ENCODE measurements around the gene EXT2. TPM values are rescaled to one million over a fixed set of nuclear protein-coding genes. Genes with fewer than 3 reads are reported as not detected.

EXT2 gene
- total and polyA plus RNA-seq, 2 experiments from 2014 or later, result 15.9 to 48.6 TPM

- Histone ChIP-seq H3K4me3 (no peak overlapping the region), H3K36me3 (ENCODE audit: insufficient read depth) (no peaks in the 10 kb centered on the region), H3K27ac (ENCODE audit: low read depth) (no peak overlapping the region), H3K4me2 (no peak overlapping the region), H2AFZ (no peak overlapping the region), H3F3A (replicated peaks; ENCODE audit: low read depth) (no peaks in the 10 kb centered on the region), H3K27me3 (ENCODE audit: insufficient read depth) (no peaks in the 10 kb centered on the region), H3K9me2 (ENCODE audit: insufficient read depth) (no peaks in the 10 kb centered on the region; the same call in 1 of the 2 replicates), H3K4me1 (ENCODE audit: insufficient read depth) (no peaks in the 10 kb centered on the region; the same call in 1 of the 2 replicates), H3K79me2 (replicated peaks; ENCODE audit: insufficient read depth) (no peaks in the 10 kb centered on the region), H4K20me1 (replicated peaks; ENCODE audit: insufficient read depth) (no peaks in the 10 kb centered on the region)
- Mint-ChIP-seq H3K27me3 (ENCODE audit: insufficient read depth, low read depth, poor library complexity) (peaks cover 1% of the 10 kb centered on the region), H3K9me3 (no peaks in the 10 kb centered on the region), H3K4me1 (peaks cover 4% of the 10 kb centered on the region; the same call in 2 of the 3 replicates), H3K27ac (no peak overlapping the region), H3K36me3 (ENCODE audit: low read depth) (peaks cover 7% of the 10 kb centered on the region; the same call in 2 of the 3 replicates), H3K4me3 (no peak overlapping the region)
- ATAC-seq, result no peak
- TF ChIP-seq, protein P1, sequence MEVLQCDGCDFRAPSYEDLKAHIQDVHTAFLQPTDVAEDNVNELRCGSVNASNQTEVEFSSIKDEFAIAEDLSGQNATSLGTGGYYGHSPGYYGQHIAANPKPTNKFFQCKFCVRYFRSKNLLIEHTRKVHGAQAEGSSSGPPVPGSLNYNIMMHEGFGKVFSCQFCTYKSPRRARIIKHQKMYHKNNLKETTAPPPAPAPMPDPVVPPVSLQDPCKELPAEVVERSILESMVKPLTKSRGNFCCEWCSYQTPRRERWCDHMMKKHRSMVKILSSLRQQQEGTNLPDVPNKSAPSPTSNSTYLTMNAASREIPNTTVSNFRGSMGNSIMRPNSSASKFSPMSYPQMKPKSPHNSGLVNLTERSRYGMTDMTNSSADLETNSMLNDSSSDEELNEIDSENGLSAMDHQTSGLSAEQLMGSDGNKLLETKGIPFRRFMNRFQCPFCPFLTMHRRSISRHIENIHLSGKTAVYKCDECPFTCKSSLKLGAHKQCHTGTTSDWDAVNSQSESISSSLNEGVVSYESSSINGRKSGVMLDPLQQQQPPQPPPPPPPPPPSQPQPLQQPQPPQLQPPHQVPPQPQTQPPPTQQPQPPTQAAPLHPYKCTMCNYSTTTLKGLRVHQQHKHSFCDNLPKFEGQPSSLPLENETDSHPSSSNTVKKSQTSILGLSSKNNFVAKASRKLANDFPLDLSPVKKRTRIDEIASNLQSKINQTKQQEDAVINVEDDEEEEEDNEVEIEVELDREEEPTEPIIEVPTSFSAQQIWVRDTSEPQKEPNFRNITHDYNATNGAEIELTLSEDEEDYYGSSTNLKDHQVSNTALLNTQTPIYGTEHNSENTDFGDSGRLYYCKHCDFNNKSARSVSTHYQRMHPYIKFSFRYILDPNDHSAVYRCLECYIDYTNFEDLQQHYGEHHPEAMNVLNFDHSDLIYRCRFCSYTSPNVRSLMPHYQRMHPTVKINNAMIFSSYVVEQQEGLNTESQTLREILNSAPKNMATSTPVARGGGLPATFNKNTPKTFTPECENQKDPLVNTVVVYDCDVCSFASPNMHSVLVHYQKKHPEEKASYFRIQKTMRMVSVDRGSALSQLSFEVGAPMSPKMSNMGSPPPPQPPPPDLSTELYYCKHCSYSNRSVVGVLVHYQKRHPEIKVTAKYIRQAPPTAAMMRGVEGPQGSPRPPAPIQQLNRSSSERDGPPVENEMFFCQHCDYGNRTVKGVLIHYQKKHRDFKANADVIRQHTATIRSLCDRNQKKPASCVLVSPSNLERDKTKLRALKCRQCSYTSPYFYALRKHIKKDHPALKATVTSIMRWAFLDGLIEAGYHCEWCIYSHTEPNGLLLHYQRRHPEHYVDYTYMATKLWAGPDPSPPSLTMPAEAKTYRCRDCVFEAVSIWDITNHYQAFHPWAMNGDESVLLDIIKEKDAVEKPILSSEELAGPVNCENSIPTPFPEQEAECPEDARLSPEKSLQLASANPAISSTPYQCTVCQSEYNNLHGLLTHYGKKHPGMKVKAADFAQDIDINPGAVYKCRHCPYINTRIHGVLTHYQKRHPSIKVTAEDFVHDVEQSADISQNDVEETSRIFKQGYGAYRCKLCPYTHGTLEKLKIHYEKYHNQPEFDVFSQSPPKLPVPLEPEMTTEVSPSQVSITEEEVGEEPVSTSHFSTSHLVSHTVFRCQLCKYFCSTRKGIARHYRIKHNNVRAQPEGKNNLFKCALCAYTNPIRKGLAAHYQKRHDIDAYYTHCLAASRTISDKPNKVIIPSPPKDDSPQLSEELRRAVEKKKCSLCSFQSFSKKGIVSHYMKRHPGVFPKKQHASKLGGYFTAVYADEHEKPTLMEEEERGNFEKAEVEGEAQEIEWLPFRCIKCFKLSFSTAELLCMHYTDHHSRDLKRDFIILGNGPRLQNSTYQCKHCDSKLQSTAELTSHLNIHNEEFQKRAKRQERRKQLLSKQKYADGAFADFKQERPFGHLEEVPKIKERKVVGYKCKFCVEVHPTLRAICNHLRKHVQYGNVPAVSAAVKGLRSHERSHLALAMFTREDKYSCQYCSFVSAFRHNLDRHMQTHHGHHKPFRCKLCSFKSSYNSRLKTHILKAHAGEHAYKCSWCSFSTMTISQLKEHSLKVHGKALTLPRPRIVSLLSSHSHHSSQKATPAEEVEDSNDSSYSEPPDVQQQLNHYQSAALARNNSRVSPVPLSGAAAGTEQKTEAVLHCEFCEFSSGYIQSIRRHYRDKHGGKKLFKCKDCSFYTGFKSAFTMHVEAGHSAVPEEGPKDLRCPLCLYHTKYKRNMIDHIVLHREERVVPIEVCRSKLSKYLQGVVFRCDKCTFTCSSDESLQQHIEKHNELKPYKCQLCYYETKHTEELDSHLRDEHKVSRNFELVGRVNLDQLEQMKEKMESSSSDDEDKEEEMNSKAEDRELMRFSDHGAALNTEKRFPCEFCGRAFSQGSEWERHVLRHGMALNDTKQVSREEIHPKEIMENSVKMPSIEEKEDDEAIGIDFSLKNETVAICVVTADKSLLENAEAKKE (CRISPR knock-in tag; IDR thresholded peaks at IDR 0.05), result no peak
- TF ChIP-seq NANOG (IDR thresholded peaks at IDR 0.05; ENCODE audit: borderline replicate concordance) (no peak), CREB1 (CRISPR knock-in tag; IDR thresholded peaks at IDR 0.05; ENCODE audit: low read depth) (no peak), ZNF331 (CRISPR knock-in tag; IDR thresholded peaks at IDR 0.05; ENCODE audit: low read depth) (no peak), STAT1 (IDR thresholded peaks at IDR 0.05; ENCODE audit: unreplicated experiment) (no peak)
- DNase-seq (ENCODE audit: low spot score), result no peak
Observed at GRCh38 chr11:44158384-44158783, 62.9 kb downstream of the EXT2 start.
